NCI-H446 treated with DMSO at 0.1 percent for 48 hours (cell line): ENCODE measurements around the gene SPOPL.

Experiments
- DNase-seq: peaks from one replicate; lab custom pipeline; 2025; lab: John Stamatoyannopoulos, UW

The SPOPL gene

GRCh38 chr2:138601458-138602165 is 100.0 kb downstream of the SPOPL start:
- no peak for DNase-seq

GRCh38 chr2:138602166-138602460 is 100.5 kb downstream of the SPOPL start:
- DNase-seq: peak; percentile 41

- no peak for DNase-seq
Observed at GRCh38 chr2:138607746-138608145, 106.2 kb downstream of the SPOPL start.

- no peak for DNase-seq
Observed at GRCh38 chr2:138609446-138609845, 107.9 kb downstream of the SPOPL start.

GRCh38 chr2:138610201-138610953 is 108.8 kb downstream of the SPOPL start:
- no peak for DNase-seq

- DNase-seq: no peak
Observed at GRCh38 chr2:138615257-138615656, 113.7 kb downstream of the SPOPL start.

GRCh38 chr2:138617026-138617425 is 115.5 kb downstream of the SPOPL start:
- no peak for DNase-seq

GRCh38 chr2:138618971-138619370 is 117.4 kb downstream of the SPOPL start:
- no peak for DNase-seq

GRCh38 chr2:138620431-138620830 is 118.9 kb downstream of the SPOPL start:
- DNase-seq: no peak

GRCh38 chr2:138621139-138621538 is 119.6 kb downstream of the SPOPL start:
- DNase-seq: no peak

GRCh38 chr2:138622613-138623012 is 121.0 kb downstream of the SPOPL start:
- no peak for DNase-seq
